Smooth muscle cell (in vitro differentiated cells): ENCODE results near the gene CCNY. TPM values are rescaled to one million over a fixed set of nuclear protein-coding genes. Genes with fewer than 3 reads are reported as not detected.
"Not testable (repeated sequence)": the region's sequence is repeated elsewhere in the genome, so short reads cannot be mapped to it uniquely, and the experiment has no call there.

Experiments used
- DNase-seq: peaks from one replicate; lab custom pipeline; 2025; ENCODE audit not compliant: unreplicated experiment; lab: John Stamatoyannopoulos, UW
- H2AFZ ChIP-seq: fragments of 200-600 bp; sonication (generic); 2 replicates; pipeline ENCODE4 v1.6.0; 2016; ENCODE audit warnings: antibody characterized with exemption, low read depth, mild to moderate bottlenecking
- H3F3A ChIP-seq: fragments of 200-600 bp; sonication (generic); 2 replicates; pipeline ENCODE4 v1.6.0; 2017; ENCODE audit warnings: antibody characterized with exemption, low read depth
- H3K27ac ChIP-seq: fragments of 200-600 bp; sonication (generic); 2 replicates; pipeline ENCODE4 v1.5.1; 2016; ENCODE audit warnings: low read depth, mild to moderate bottlenecking
- H3K27me3 ChIP-seq: fragments of 200-600 bp; sonication (generic); 2 replicates; pipeline ENCODE4 v1.6.1; 2016; ENCODE audit warnings: low read depth, mild to moderate bottlenecking
- H3K36me3 ChIP-seq: fragments of 200-600 bp; sonication (generic); 2 replicates; pipeline ENCODE4 v1.5.1; 2016; ENCODE audit warnings: low read depth
- H3K4me1 ChIP-seq: fragments of 200-600 bp; sonication (generic); 2 replicates; pipeline ENCODE4 v1.5.1; 2016; ENCODE audit warnings: low read depth
- H3K4me2 ChIP-seq: fragments of 200-600 bp; sonication (generic); 2 replicates; pipeline ENCODE4 v1.6.0; 2016; ENCODE audit warnings: mild to moderate bottlenecking
- H3K4me3 ChIP-seq: fragments of 200-600 bp; sonication (generic); 2 replicates; pipeline ENCODE4 v1.5.1; 2016; ENCODE audit warnings: mild to moderate bottlenecking
- H3K79me2 ChIP-seq: fragments of 200-600 bp; sonication (generic); 2 replicates; pipeline ENCODE4 v1.6.0; 2016; ENCODE audit warnings: low read depth, mild to moderate bottlenecking
- H3K9ac ChIP-seq: fragments of 200-600 bp; sonication (generic); 2 replicates; pipeline ENCODE4 v1.6.0; 2016; ENCODE audit warnings: low read depth
- H3K9me3 ChIP-seq: fragments of 200-600 bp; sonication (generic); replicated peaks from 2 replicates; pipeline ENCODE4 v1.5.1; 2016; ENCODE audit warnings: low read depth
- H4K20me1 ChIP-seq: fragments of 200-600 bp; sonication (generic); 2 replicates; pipeline ENCODE4 v1.6.0; 2016; ENCODE audit warnings: low read depth
- WGBS: methylation state at CpG from one replicate; pipeline ENCODE4 v1.1.7; 2016; ENCODE audit warnings: low lambda C conversion rate; 5-methylcytosine and 5-hydroxymethylcytosine counted together
- polyA plus RNA-seq: library from polyadenylated mRNA; unstranded; fragments of >200 nt; fragmentation: Nextera tagmentation; extraction: Ambion mirVana; gene quantifications from 2 replicates; pipeline ENCODE4 v1.2.1, GENCODE V29; 2016
- total RNA-seq: library from RNA; depleted of rRNA; stranded (reverse); fragments of >200 nt; gene quantifications from 2 replicates; pipeline ENCODE4 v1.2.3, GENCODE V29; 2014
- TF ChIP-seq, protein P1 (sequence below): fragments of 200-600 bp; sonication (generic); IDR thresholded peaks from 2 replicates; pipeline ENCODE4 v1.5.1; 2017; ENCODE audit warnings: borderline replicate concordance, mild to moderate bottlenecking, antibody characterized with exemption; ENCODE audit not compliant: insufficient read depth, poor library complexity, severe bottlenecking

Gene CCNY
- total and polyA plus RNA-seq, 2 experiments from 2014 or later: 46.9 to 57.5 TPM

DNA sequence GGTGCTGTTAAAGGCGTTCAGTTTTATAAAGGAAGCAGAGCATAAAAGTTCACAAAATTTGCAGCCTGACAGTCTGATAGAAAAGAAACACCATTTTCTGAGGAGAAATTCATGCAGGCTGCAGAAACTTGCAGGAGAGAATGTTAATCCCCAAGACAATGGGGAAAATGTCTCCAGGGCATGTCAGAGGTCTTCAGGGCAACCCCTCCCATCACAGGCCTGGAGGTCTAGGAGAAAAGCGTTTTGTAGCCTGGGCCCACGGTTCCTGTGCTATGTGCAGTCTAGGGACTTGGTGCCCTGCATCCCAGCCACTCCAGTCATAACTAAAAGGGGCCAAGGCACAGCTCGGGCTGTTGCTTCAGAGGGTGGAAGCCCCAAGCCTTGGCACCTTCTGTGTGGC, 200.5 kb downstream of the CCNY start:
- Histone ChIP-seq H3K9me3 (no peaks in the 10 kb centered on the region), H2AFZ (no peak overlapping the region), H3K79me2 (peaks cover 14% of the 10 kb centered on the region), H3K4me3 (no peak overlapping the region), H3K9ac (no peak overlapping the region), H3K4me2 (no peak overlapping the region), H4K20me1 (peaks cover 8% of the 10 kb centered on the region), H3K4me1 (no peaks in the 10 kb centered on the region), H3F3A (no peaks in the 10 kb centered on the region), H3K27me3 (no peaks in the 10 kb centered on the region), H3K27ac (no peak overlapping the region), H3K36me3 (peaks cover 9% of the 10 kb centered on the region)
- TF ChIP-seq, protein P1, sequence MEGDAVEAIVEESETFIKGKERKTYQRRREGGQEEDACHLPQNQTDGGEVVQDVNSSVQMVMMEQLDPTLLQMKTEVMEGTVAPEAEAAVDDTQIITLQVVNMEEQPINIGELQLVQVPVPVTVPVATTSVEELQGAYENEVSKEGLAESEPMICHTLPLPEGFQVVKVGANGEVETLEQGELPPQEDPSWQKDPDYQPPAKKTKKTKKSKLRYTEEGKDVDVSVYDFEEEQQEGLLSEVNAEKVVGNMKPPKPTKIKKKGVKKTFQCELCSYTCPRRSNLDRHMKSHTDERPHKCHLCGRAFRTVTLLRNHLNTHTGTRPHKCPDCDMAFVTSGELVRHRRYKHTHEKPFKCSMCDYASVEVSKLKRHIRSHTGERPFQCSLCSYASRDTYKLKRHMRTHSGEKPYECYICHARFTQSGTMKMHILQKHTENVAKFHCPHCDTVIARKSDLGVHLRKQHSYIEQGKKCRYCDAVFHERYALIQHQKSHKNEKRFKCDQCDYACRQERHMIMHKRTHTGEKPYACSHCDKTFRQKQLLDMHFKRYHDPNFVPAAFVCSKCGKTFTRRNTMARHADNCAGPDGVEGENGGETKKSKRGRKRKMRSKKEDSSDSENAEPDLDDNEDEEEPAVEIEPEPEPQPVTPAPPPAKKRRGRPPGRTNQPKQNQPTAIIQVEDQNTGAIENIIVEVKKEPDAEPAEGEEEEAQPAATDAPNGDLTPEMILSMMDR: no peak
- no peak for DNase-seq
- WGBS: 96% methylated on average over 4 of the region's 4 CpGs

DNA sequence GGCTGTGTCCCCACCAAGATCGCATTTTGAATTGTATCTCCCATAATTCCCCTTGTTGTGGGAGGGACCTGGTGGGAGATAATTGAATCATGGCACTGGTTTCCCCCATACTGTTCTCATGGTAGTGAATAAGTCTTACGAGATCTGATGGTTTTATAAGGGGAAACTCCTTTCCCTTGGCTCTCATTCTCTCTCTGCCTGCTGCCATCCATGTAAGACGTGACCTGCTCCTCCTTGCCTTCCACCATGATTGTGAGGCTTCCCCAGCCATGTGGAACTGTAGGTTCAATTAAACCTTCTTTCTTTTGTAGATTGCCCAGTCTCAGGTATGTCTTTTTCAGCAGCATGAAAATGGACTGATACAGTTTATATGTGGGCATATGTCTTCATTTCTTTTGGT, 201.6 kb downstream of the CCNY start:
- H3F3A ChIP-seq, H2AFZ ChIP-seq, H4K20me1 ChIP-seq, H3K27ac ChIP-seq, H3K4me2 ChIP-seq, H3K4me1 ChIP-seq, H3K9ac ChIP-seq, H3K4me3 ChIP-seq, H3K9me3 ChIP-seq, DNase-seq, H3K27me3 ChIP-seq, H3K36me3 ChIP-seq: not testable (repeated sequence)
- peaks cover 15% of the 10 kb centered on the region for H3K79me2 ChIP-seq
- WGBS: 100% methylated on average over 3 of the region's 3 CpGs

DNA sequence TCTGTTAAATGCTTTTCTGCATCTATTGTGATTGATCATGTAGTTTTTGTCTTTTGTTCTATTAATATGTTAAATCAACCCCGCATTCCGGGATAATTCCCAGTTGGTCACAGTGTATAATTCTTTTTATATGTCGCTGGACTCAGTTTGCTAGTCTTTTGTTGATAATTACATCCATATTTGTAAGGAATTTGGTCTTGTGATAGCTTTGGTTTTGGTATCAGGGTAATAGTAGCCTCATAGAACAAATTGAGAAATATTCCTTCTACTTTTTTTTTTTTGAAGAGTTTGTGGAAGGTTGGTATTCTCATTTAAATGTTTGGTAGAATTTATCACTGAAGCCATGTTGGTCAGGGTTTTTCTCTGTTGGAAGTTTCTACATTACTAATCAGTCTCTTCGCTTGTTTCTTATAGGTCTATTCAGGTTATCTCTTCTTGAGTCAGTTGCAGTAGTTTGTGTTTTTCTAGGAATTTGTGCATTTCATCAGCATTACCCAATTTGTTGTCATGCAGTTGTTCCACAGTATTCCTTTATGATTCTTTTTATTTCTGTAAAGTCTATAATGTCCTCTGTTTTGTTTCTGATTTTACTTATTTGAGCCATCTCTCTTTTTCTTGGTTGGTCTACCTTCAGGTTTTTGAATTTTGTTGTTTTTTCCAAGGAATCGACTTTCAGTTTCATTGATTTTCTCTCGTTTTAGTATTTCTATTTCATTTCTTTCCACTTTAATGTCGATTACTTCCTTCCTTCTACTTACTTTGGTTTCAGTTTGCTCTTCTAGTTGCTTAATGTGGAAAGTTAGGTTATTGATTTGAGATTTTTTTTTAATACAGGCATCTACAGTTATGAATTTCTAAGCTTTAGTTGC, 204.2 kb downstream of the CCNY start:
- Histone ChIP-seq H3K4me1 (peaks cover 9% of the 10 kb centered on the region), H3K79me2 (peaks cover 15% of the 10 kb centered on the region), H3K4me3 (no peak overlapping the region), H3K27me3 (no peaks in the 10 kb centered on the region), H4K20me1 (peaks cover 8% of the 10 kb centered on the region), H3F3A (no peaks in the 10 kb centered on the region), H3K4me2 (no peak overlapping the region), H3K9me3 (no peaks in the 10 kb centered on the region), H3K9ac (no peak overlapping the region), H3K27ac (no peak overlapping the region), H3K36me3 (peaks cover 4% of the 10 kb centered on the region), H2AFZ (no peak overlapping the region)
- TF ChIP-seq, protein P1: no peak
- DNase-seq: no peak
- WGBS: 95% methylated on average over 7 of the region's 7 CpGs

DNA sequence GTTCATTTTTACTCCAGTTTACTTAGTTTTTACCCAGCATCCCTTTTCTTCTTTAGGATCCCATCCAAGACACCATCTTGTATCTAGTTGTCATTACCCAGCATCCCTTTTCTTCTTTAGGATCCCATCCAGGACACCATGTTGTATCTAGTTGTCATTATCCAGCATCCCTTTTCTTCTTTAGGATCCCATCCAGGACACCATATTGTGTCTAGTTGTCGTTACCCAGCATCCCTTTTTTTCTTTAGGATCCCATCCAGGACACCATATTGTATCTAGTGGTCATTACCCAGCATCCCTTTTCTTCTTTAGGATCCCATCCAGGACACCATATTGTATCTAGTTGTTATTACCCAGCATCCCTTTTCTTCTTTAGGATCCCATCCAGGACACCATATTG, 205.4 kb downstream of the CCNY start:
- Histone ChIP-seq H3K27me3 (no peaks in the 10 kb centered on the region), H3K4me1 (peaks cover 20% of the 10 kb centered on the region), H3K4me3 (no peak overlapping the region), H2AFZ (no peak overlapping the region), H3K36me3 (no peaks in the 10 kb centered on the region), H3F3A (peaks cover 4% of the 10 kb centered on the region), H3K79me2 (peaks cover 15% of the 10 kb centered on the region), H3K4me2 (no peak overlapping the region), H3K9me3 (no peaks in the 10 kb centered on the region), H4K20me1 (peaks cover 8% of the 10 kb centered on the region), H3K27ac (no peak overlapping the region), H3K9ac (no peak overlapping the region)
- WGBS: 94% methylated on average over 1 of the region's 1 CpG
- no peak for DNase-seq
- TF ChIP-seq, protein P1: no peak
